ENCODE measurements around the gene NDUFB6.
"Not testable (repeated sequence)": the region's sequence is repeated elsewhere in the genome, so short reads cannot be mapped to it uniquely, and the experiment has no call there.

Gene NDUFB6

GRCh38 chr9:32550150-32550561, 22.8 kb downstream of the NDUFB6 start:
- peak; percentile 10; the same call in 2 of the 3 replicates for ATAC-seq
- TF ChIP-seq ARNTL (CRISPR knock-in tag; IDR thresholded peaks at IDR 0.05; ENCODE audit: borderline replicate concordance, low read depth): no peak
- TF ChIP-seq ZNF70 (CRISPR knock-in tag; IDR thresholded peaks at IDR 0.05): no peak
- no peak for TF ChIP-seq SNAI2 (CRISPR knock-in tag; IDR thresholded peaks at IDR 0.05)
- no peak for TF ChIP-seq BACH2 (CRISPR knock-in tag; IDR thresholded peaks at IDR 0.05; ENCODE audit: borderline replicate concordance)
- no peak for TF ChIP-seq RARB (CRISPR knock-in tag; IDR thresholded peaks at IDR 0.05)
- TF ChIP-seq PPARA (CRISPR knock-in tag; IDR thresholded peaks at IDR 0.05; ENCODE audit: borderline replicate concordance): no peak
- no peak for TF ChIP-seq ZNF565 (CRISPR knock-in tag; conservative IDR thresholded peaks at IDR 0.05; ENCODE audit: low read depth)
- TF ChIP-seq TSHZ2 (CRISPR knock-in tag; IDR thresholded peaks at IDR 0.05): no peak
- no peak for TF ChIP-seq TCF4 (CRISPR knock-in tag; IDR thresholded peaks at IDR 0.05; ENCODE audit: borderline replicate concordance)
- no peak for TF ChIP-seq POU6F1 (CRISPR knock-in tag; IDR thresholded peaks at IDR 0.05; ENCODE audit: borderline replicate concordance, low read depth)
- TF ChIP-seq ZFP30 (CRISPR knock-in tag; IDR thresholded peaks at IDR 0.05): no peak
- no peak for TF ChIP-seq CSDC2 (CRISPR knock-in tag; IDR thresholded peaks at IDR 0.05)
- no peak for TF ChIP-seq ZNF8 (CRISPR knock-in tag; IDR thresholded peaks at IDR 0.05)
- TF ChIP-seq, protein P1, sequence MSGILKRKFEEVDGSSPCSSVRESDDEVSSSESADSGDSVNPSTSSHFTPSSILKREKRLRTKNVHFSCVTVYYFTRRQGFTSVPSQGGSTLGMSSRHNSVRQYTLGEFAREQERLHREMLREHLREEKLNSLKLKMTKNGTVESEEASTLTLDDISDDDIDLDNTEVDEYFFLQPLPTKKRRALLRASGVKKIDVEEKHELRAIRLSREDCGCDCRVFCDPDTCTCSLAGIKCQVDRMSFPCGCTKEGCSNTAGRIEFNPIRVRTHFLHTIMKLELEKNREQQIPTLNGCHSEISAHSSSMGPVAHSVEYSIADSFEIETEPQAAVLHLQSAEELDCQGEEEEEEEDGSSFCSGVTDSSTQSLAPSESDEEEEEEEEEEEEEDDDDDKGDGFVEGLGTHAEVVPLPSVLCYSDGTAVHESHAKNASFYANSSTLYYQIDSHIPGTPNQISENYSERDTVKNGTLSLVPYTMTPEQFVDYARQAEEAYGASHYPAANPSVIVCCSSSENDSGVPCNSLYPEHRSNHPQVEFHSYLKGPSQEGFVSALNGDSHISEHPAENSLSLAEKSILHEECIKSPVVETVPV (CRISPR knock-in tag; IDR thresholded peaks at IDR 0.05): no peak
- no peak for TF ChIP-seq ZC3H10 (CRISPR knock-in tag; IDR thresholded peaks at IDR 0.05)
- TF ChIP-seq ZFP3 (CRISPR knock-in tag; IDR thresholded peaks at IDR 0.05): no peak
- TF ChIP-seq ISL1 (CRISPR knock-in tag; IDR thresholded peaks at IDR 0.05): no peak
- TF ChIP-seq, protein P2, sequence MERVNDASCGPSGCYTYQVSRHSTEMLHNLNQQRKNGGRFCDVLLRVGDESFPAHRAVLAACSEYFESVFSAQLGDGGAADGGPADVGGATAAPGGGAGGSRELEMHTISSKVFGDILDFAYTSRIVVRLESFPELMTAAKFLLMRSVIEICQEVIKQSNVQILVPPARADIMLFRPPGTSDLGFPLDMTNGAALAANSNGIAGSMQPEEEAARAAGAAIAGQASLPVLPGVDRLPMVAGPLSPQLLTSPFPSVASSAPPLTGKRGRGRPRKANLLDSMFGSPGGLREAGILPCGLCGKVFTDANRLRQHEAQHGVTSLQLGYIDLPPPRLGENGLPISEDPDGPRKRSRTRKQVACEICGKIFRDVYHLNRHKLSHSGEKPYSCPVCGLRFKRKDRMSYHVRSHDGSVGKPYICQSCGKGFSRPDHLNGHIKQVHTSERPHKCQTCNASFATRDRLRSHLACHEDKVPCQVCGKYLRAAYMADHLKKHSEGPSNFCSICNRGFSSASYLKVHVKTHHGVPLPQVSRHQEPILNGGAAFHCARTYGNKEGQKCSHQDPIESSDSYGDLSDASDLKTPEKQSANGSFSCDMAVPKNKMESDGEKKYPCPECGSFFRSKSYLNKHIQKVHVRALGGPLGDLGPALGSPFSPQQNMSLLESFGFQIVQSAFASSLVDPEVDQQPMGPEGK (CRISPR knock-in tag; IDR thresholded peaks at IDR 0.05; ENCODE audit: borderline replicate concordance): no peak
- TF ChIP-seq OSR1 (CRISPR knock-in tag; IDR thresholded peaks at IDR 0.05): no peak
- TF ChIP-seq, protein P3, sequence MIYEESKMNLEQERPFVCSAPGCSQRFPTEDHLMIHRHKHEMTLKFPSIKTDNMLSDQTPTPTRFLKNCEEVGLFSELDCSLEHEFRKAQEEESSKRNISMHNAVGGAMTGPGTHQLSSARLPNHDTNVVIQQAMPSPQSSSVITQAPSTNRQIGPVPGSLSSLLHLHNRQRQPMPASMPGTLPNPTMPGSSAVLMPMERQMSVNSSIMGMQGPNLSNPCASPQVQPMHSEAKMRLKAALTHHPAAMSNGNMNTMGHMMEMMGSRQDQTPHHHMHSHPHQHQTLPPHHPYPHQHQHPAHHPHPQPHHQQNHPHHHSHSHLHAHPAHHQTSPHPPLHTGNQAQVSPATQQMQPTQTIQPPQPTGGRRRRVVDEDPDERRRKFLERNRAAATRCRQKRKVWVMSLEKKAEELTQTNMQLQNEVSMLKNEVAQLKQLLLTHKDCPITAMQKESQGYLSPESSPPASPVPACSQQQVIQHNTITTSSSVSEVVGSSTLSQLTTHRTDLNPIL (CRISPR knock-in tag; IDR thresholded peaks at IDR 0.05; ENCODE audit: low read depth): no peak

DNA sequence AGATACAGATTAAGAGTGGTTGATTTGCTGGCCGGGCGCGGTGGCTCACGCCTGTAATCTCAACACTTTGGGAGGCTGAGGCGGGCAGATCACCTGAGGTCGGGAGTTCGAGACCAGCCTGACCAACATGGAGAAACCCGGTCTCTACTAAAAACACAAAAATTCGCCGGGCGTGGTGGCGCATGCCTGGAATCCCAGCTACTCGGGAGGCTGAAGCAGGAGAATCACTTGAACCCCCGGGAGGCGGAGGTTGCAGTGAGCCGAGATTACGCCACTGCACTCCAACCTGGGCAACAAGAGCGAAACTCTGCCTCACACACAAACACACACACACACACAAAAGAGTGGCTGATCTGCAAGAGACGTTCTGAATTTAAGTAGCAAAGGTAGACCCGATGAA, 24.7 kb downstream of the NDUFB6 start:
- not testable (repeated sequence) for ATAC-seq

GRCh38 chr9:32545884-32546283, 27.1 kb downstream of the NDUFB6 start:
- ATAC-seq: no peak
- TF ChIP-seq ZNF70 (CRISPR knock-in tag; IDR thresholded peaks at IDR 0.05) (no peak), PPARA (CRISPR knock-in tag; IDR thresholded peaks at IDR 0.05; ENCODE audit: borderline replicate concordance) (no peak), POU6F1 (CRISPR knock-in tag; IDR thresholded peaks at IDR 0.05; ENCODE audit: borderline replicate concordance, low read depth) (no peak), ZNF8 (CRISPR knock-in tag; IDR thresholded peaks at IDR 0.05) (no peak), ARNTL (CRISPR knock-in tag; IDR thresholded peaks at IDR 0.05; ENCODE audit: borderline replicate concordance, low read depth) (no peak), TCF4 (CRISPR knock-in tag; IDR thresholded peaks at IDR 0.05; ENCODE audit: borderline replicate concordance) (no peak), ZNF565 (CRISPR knock-in tag; conservative IDR thresholded peaks at IDR 0.05; ENCODE audit: low read depth) (no peak), CSDC2 (CRISPR knock-in tag; IDR thresholded peaks at IDR 0.05) (no peak), ZC3H10 (CRISPR knock-in tag; IDR thresholded peaks at IDR 0.05) (no peak), SNAI2 (CRISPR knock-in tag; IDR thresholded peaks at IDR 0.05) (no peak)
- TF ChIP-seq, protein P2 (CRISPR knock-in tag; IDR thresholded peaks at IDR 0.05; ENCODE audit: borderline replicate concordance): no peak
- TF ChIP-seq, protein P3 (CRISPR knock-in tag; IDR thresholded peaks at IDR 0.05; ENCODE audit: low read depth): no peak

Data from SK-N-SH treated with all-trans-retinoic acid at 6 μM for 48 hours (cell line).